K562 (cell line): ENCODE measurements around the gene SRPK1. TPM values are rescaled to one million over a fixed set of nuclear protein-coding genes. Genes with fewer than 3 reads are reported as not detected.

Experiments
- BHLHE40 ChIP-seq: IDR thresholded peaks from 2 replicates; pipeline ENCODE4 v1.6.1; 2011; ENCODE audit warnings: low read length, improper control_type of control experiment
- C11orf30 ChIP-seq: fragments of 450-650 bp; IDR thresholded peaks from 2 replicates; pipeline ENCODE4 v1.6.1; 2016; ENCODE audit warnings: low read depth, mild to moderate bottlenecking
- CEBPG ChIP-seq, 3 experiments: fragments of 200-800 bp in 1 of 3; sonication (Bioruptor generic) in 1 of 3; sonication (generic) in 1 of 3; formaldehyde crosslinking in 1 of 3; IDR thresholded peaks in 2 of 3; conservative IDR thresholded peaks in 1 of 3; 2 replicates each; pipeline versions ENCODE4 v1.6.1 to v1.8.0; 2016 to 2022; ENCODE audit warnings: missing compliant biosample characterization in 2 of 3, missing genetic modification characterization in 2 of 3, mild to moderate bottlenecking in 1 of 3, missing genetic modification reagents in 1 of 3
- EHMT2 ChIP-seq: fragments of 450-650 bp; IDR thresholded peaks from 2 replicates; pipeline ENCODE4 v1.6.1; 2018; ENCODE audit warnings: antibody characterized with exemption
- EP300 ChIP-seq: IDR thresholded peaks from 2 replicates; pipeline ENCODE4 v1.6.1; 2012; ENCODE audit warnings: low read length, improper control_type of control experiment
- FOSL1 ChIP-seq: fragments of 200-800 bp; sonication (Bioruptor generic); conservative IDR thresholded peaks from 2 replicates; pipeline ENCODE4 v1.6.1; 2016; ENCODE audit warnings: missing genetic modification characterization, missing compliant biosample characterization
- HDAC2 ChIP-seq: fragments of 450-650 bp; IDR thresholded peaks from 2 replicates; pipeline ENCODE4 v1.6.1; 2016; ENCODE audit warnings: mild to moderate bottlenecking
- HEY1 ChIP-seq: fragments of 250-450 bp; sonication (Bioruptor Pico); IDR thresholded peaks from 2 replicates; pipeline ENCODE4 v1.5.0; 2020; ENCODE audit warnings: mild to moderate bottlenecking, moderate library complexity, borderline replicate concordance
- JUND ChIP-seq, 2 experiments: IDR thresholded peaks; 2 replicates in 1 of 2; 3 replicates in 1 of 2; pipeline ENCODE4 v1.6.1; 2011; ENCODE audit warnings: borderline replicate concordance in 2 of 2, low read depth in 2 of 2, low read length in 2 of 2, improper control_type of control experiment in 1 of 2, missing biosample characterization in 1 of 2, missing genetic modification characterization in 1 of 2, missing genetic modification reagents in 1 of 2
- KLF16 ChIP-seq: IDR thresholded peaks from 2 replicates; pipeline ENCODE4 v1.6.1; 2016; ENCODE audit warnings: antibody characterized with exemption
- MEIS2 ChIP-seq: fragments of 450-650 bp; IDR thresholded peaks from 2 replicates; pipeline ENCODE4 v1.6.1; 2014; ENCODE audit warnings: mild to moderate bottlenecking; ENCODE audit not compliant: partially characterized antibody
- NR2C1 ChIP-seq, 2 experiments: fragments of 450-650 bp; IDR thresholded peaks; 2 replicates each; pipeline ENCODE4 v1.6.1; 2017; ENCODE audit warnings: mild to moderate bottlenecking in 2 of 2, antibody characterized with exemption in 1 of 2, inconsistent platforms in 1 of 2, missing compliant biosample characterization in 1 of 2, missing genetic modification characterization in 1 of 2
- NUFIP1 ChIP-seq: fragments of 450-650 bp; IDR thresholded peaks from 2 replicates; pipeline ENCODE4 v1.6.1; 2018; ENCODE audit not compliant: partially characterized antibody
- PBX2 ChIP-seq, 2 experiments: IDR thresholded peaks in 1 of 2; conservative IDR thresholded peaks in 1 of 2; 2 replicates each; pipeline ENCODE4 v1.6.1; 2016; ENCODE audit warnings: low read depth in 2 of 2, mild to moderate bottlenecking in 1 of 2, missing compliant biosample characterization in 1 of 2, missing genetic modification characterization in 1 of 2, moderate library complexity in 1 of 2
- SOX6 ChIP-seq: fragments of 450-650 bp; IDR thresholded peaks from 2 replicates; pipeline ENCODE4 v1.6.1; 2014; ENCODE audit warnings: mild to moderate bottlenecking
- ZBED1 ChIP-seq: IDR thresholded peaks from 2 replicates; pipeline ENCODE4 v1.6.1; 2014
- ZBTB8A ChIP-seq: fragments of 450-650 bp; IDR thresholded peaks from 2 replicates; pipeline ENCODE4 v1.6.1; 2018; ENCODE audit warnings: mild to moderate bottlenecking, moderate library complexity; ENCODE audit not compliant: partially characterized antibody
- ZFP30 ChIP-seq: fragments of 250-450 bp; sonication (Bioruptor Pico); IDR thresholded peaks from 2 replicates; pipeline ENCODE4 v1.8.0; 2022; ENCODE audit warnings: moderate library complexity, mild to moderate bottlenecking, inconsistent platforms, borderline replicate concordance
- ZNF239 ChIP-seq: fragments of 250-450 bp; sonication (Bioruptor Pico); IDR thresholded peaks from 2 replicates; pipeline ENCODE4 v1.4.0; 2020; ENCODE audit warnings: mild to moderate bottlenecking
- ZNF644 ChIP-seq: fragments of 200-800 bp; sonication (Bioruptor generic); IDR thresholded peaks from 2 replicates; pipeline ENCODE4 v1.6.1; 2016; ENCODE audit warnings: low read depth, missing genetic modification characterization, missing compliant biosample characterization
- ZNF766 ChIP-seq: fragments of 200-800 bp; sonication (Bioruptor generic); conservative IDR thresholded peaks from 2 replicates; pipeline ENCODE4 v1.6.1; 2016; ENCODE audit warnings: missing genetic modification characterization, missing compliant biosample characterization
- polyA plus RNA-seq, 8 experiments: library from polyadenylated mRNA; depleted of rRNA in 4 of 8; stranded (reverse) in 5 of 8; unstranded in 3 of 8; fragments of >200 nt; fragmentation: Nextera tagmentation in 2 of 8; fragmentation: Illumina TruSeq in 1 of 8; extraction: Ambion mirVana in 2 of 8; extraction: Trizol in 1 of 8; gene quantifications; 2 replicates each; pipeline versions ENCODE4 v1.2.1 to v1.2.3, GENCODE V29; 2011 to 2014; ENCODE audit warnings: inconsistent platforms in 1 of 8, missing spikeins in 1 of 8
- total RNA-seq, 7 experiments: library from RNA; depleted of rRNA in 6 of 7; stranded (reverse); fragments of >200 nt in 6 of 7; fragmentation: Illumina TruSeq in 2 of 7; extraction: Trizol in 2 of 7; gene quantifications; 2 replicates each; pipeline versions ENCODE4 v1.2.1 to v1.2.3, GENCODE V29; 2011 to 2021; ENCODE audit warnings: low replicate concordance in 1 of 7
- TF ChIP-seq, protein P1 (sequence below): fragments of 450-650 bp; IDR thresholded peaks from 2 replicates; pipeline ENCODE4 v1.6.1; 2018; ENCODE audit warnings: mild to moderate bottlenecking, low read depth; ENCODE audit not compliant: partially characterized antibody
- TF ChIP-seq, protein P2 (sequence below), 2 experiments: IDR thresholded peaks; 2 replicates each; pipeline ENCODE4 v1.6.1; 2011; ENCODE audit warnings: borderline replicate concordance in 1 of 2, control low read depth in 1 of 2, low read depth in 1 of 2, low read length in 1 of 2, mild to moderate bottlenecking in 1 of 2, mixed read lengths in 1 of 2, moderate library complexity in 1 of 2; ENCODE audit not compliant: insufficient read depth in 1 of 2, insufficient read length in 1 of 2, poor library complexity in 1 of 2, severe bottlenecking in 1 of 2; ENCODE audit errors: extremely low read depth in 1 of 2

SRPK1 gene
- total and polyA plus RNA-seq, 9 of the 15 experiments (the other 6 are each of a cell fraction or from before 2014, with no cell fraction given) = 99.6 to 185 (median 159) TPM

- TF ChIP-seq, protein P1, sequence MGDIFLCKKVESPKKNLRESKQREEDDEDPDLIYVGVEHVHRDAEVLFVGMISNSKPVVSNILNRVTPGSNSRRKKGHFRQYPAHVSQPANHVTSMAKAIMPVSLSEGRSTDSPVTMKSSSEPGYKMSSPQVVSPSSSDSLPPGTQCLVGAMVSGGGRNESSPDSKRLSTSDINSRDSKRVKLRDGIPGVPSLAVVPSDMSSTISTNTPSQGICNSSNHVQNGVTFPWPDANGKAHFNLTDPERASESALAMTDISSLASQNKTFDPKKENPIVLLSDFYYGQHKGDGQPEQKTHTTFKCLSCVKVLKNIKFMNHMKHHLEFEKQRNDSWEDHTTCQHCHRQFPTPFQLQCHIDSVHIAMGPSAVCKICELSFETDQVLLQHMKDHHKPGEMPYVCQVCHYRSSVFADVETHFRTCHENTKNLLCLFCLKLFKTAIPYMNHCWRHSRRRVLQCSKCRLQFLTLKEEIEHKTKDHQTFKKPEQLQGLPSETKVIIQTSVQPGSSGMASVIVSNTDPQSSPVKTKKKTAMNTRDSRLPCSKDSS = no peak
- TF ChIP-seq MEIS2 (peak; percentile 41), NUFIP1 (no peak), ZBTB8A (no peak), HEY1 (CRISPR knock-in tag) (no peak), BHLHE40 (peak; percentile 23; the same call in 1 of the 2 replicates), JUND (IDR thresholded peaks at IDR 0.05; ENCODE audit: borderline replicate concordance, low read depth, low read length) (0 out of 2 replicates have a peak, but pooled peaks have one; percentile 27), JUND (tag; IDR thresholded peaks at IDR 0.05; ENCODE audit: borderline replicate concordance, low read depth, low read length) (peak; percentile 26; the same call in 1 of the 3 replicates), ZBED1 (no peak), EP300 (peak; percentile 68), NR2C1 (IDR thresholded peaks at IDR 0.05) (no peak), NR2C1 (tag; IDR thresholded peaks at IDR 0.05) (no peak), ZNF644 (peak; percentile 60; the same call in 1 of the 2 replicates), ZNF766 (CRISPR knock-in tag) (no peak), PBX2 (CRISPR knock-in tag; IDR thresholded peaks at IDR 0.05; ENCODE audit: low read depth) (no peak), PBX2 (tag; conservative IDR thresholded peaks at IDR 0.05; ENCODE audit: low read depth) (peak; percentile 34; the same call in 1 of the 2 replicates), HDAC2 (peak; percentile 19; the same call in 1 of the 2 replicates), C11orf30 (peak; percentile 81), ZNF239 (no peak), KLF16 (no peak), EHMT2 (no peak), ZFP30 (no peak), CEBPG (CRISPR knock-in tag; IDR thresholded peaks at IDR 0.05) (peak; percentile 78), CEBPG (tag; conservative IDR thresholded peaks at IDR 0.05 in 1 of 2, IDR thresholded peaks at IDR 0.05 in 1 of 2) (peak; percentile 94 to 98), FOSL1 (tag) (peak; percentile 62; the same call in 1 of the 2 replicates), SOX6 (peak; percentile 94)
- TF ChIP-seq, protein P2, sequence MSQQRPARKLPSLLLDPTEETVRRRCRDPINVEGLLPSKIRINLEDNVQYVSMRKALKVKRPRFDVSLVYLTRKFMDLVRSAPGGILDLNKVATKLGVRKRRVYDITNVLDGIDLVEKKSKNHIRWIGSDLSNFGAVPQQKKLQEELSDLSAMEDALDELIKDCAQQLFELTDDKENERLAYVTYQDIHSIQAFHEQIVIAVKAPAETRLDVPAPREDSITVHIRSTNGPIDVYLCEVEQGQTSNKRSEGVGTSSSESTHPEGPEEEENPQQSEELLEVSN (IDR thresholded peaks at IDR 0.05; ENCODE audit: borderline replicate concordance in 1 of 2, extremely low read depth in 1 of 2, insufficient read depth in 1 of 2, insufficient read length in 1 of 2, low read depth in 1 of 2, low read length in 1 of 2, poor library complexity in 1 of 2, severe bottlenecking in 1 of 2) = no peak
Measured at GRCh38 chr6:35833536-35833935, 87.4 kb downstream of the SRPK1 start (continued).
